Sigmoid colon (tissue), 4 donors: ENCODE data around the gene RASGRF2.

Source experiments
- CTCF ChIP-seq, 4 experiments: fragments of 450-650 bp in 3 of 4; fragments of 200-600 bp in 1 of 4; IDR thresholded peaks; one replicate each; pipeline ENCODE4 v1.5.1; 2016 to 2019; ENCODE audit warnings: antibody characterized with exemption in 4 of 4, mild to moderate bottlenecking in 3 of 4, moderate library complexity in 2 of 4
- EP300 ChIP-seq, 4 donors: sonication (generic); formaldehyde crosslinking; IDR thresholded peaks; one replicate each; pipeline ENCODE4 v1.6.1; 2017; ENCODE audit warnings: antibody characterized with exemption in 4 of 4
- POLR2A ChIP-seq, 2 donors: fragments of 450-650 bp; IDR thresholded peaks; one replicate each; pipeline ENCODE4 v1.6.1; 2016; ENCODE audit warnings: antibody characterized with exemption in 2 of 2, mild to moderate bottlenecking in 2 of 2, moderate library complexity in 2 of 2
- POLR2AphosphoS5 ChIP-seq, 4 donors: sonication (generic); formaldehyde crosslinking; IDR thresholded peaks; one replicate each; pipeline ENCODE4 v1.6.1; 2017; ENCODE audit warnings: antibody characterized with exemption in 4 of 4

- TF ChIP-seq CTCF (IDR thresholded peaks at IDR 0.05) (no peak), POLR2AphosphoS5 (IDR thresholded peaks at IDR 0.05) (no peak), POLR2A (IDR thresholded peaks at IDR 0.05) (no peak), EP300 (IDR thresholded peaks at IDR 0.05) (no peak)
Measured at GRCh38 chr5:80934751-80935150, 25.4 kb upstream of the RASGRF2 start.
